ENCODE results near the gene SLC35D1.

DNA sequence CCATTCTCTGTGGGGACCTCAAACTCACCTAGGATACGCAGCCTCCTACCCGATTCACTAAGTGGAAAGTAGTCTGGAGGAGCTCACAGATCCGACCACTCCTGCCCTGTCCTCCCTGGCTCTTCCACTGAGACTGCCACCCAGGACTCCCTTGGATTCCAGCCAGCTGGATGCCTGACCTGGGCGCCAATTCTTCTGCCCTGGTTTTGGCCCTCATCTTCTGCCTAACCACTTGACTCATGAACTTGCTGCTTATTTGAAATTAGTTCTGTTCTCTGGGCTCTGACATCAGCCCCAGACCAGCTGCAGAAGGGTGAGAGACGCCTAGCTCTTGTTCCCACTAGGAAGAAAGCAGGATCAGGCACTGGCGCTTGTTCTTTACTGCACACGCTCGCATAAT lies 48.9 kb downstream of the SLC35D1 start:
- TF ChIP-seq SMARCC2 (IDR thresholded peaks at IDR 0.05; ENCODE audit: low read depth) (no peak), SMARCA4 (IDR thresholded peaks at IDR 0.05) (no peak), ZNF263 (CRISPR knock-in tag; IDR thresholded peaks at IDR 0.05; ENCODE audit: borderline replicate concordance) (no peak), ZNF217 (CRISPR knock-in tag; IDR thresholded peaks at IDR 0.05) (no peak), YY1 (IDR thresholded peaks at IDR 0.05; ENCODE audit: borderline replicate concordance in 1 of 3, control insufficient read depth in 1 of 3, extremely low read depth in 1 of 3, insufficient read depth in 3 of 3, insufficient read length in 1 of 3, insufficient replicate concordance in 2 of 3, low read depth in 1 of 3, low read length in 2 of 3) (no peak), TARDBP (IDR thresholded peaks at IDR 0.05) (no peak), ZZZ3 (IDR thresholded peaks at IDR 0.05) (no peak), HMGN3 (IDR thresholded peaks at IDR 0.05; ENCODE audit: borderline replicate concordance, extremely low read depth, insufficient read length, low read depth, low read length) (no peak), PHB2 (IDR thresholded peaks at IDR 0.05; ENCODE audit: low read depth) (no peak), SIN3A (IDR thresholded peaks at IDR 0.05; ENCODE audit: borderline replicate concordance in 2 of 2, control insufficient read depth in 1 of 2, low read depth in 2 of 2, low read length in 2 of 2) (no peak)
- TF ChIP-seq, protein P1, sequence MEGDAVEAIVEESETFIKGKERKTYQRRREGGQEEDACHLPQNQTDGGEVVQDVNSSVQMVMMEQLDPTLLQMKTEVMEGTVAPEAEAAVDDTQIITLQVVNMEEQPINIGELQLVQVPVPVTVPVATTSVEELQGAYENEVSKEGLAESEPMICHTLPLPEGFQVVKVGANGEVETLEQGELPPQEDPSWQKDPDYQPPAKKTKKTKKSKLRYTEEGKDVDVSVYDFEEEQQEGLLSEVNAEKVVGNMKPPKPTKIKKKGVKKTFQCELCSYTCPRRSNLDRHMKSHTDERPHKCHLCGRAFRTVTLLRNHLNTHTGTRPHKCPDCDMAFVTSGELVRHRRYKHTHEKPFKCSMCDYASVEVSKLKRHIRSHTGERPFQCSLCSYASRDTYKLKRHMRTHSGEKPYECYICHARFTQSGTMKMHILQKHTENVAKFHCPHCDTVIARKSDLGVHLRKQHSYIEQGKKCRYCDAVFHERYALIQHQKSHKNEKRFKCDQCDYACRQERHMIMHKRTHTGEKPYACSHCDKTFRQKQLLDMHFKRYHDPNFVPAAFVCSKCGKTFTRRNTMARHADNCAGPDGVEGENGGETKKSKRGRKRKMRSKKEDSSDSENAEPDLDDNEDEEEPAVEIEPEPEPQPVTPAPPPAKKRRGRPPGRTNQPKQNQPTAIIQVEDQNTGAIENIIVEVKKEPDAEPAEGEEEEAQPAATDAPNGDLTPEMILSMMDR (IDR thresholded peaks at IDR 0.05 in 2 of 3, conservative IDR thresholded peaks at IDR 0.05 in 1 of 3; ENCODE audit: insufficient read depth in 2 of 3, low read depth in 1 of 3, low read length in 3 of 3), result no peak
